Transverse colon (tissue), 4 donors: Measurements from ENCODE around the gene JAKMIP1.

Experiments used
- CTCF ChIP-seq, 5 experiments: fragments of 200-600 bp in 3 of 5; fragments of 450-650 bp in 2 of 5; sonication (generic) in 3 of 5; IDR thresholded peaks; 1 replicate in 2 of 5; 2 replicates in 3 of 5; pipeline ENCODE4 v1.5.1; 2016 to 2017; ENCODE audit warnings: antibody characterized with exemption in 5 of 5, inconsistent platforms in 3 of 5, mild to moderate bottlenecking in 2 of 5, moderate library complexity in 1 of 5
- EP300 ChIP-seq: sonication (generic); formaldehyde crosslinking; IDR thresholded peaks from one replicate; pipeline ENCODE4 v1.6.1; 2017; ENCODE audit warnings: antibody characterized with exemption, low read depth
- POLR2A ChIP-seq: fragments of 450-650 bp; IDR thresholded peaks from one replicate; pipeline ENCODE4 v1.6.1; 2016; ENCODE audit warnings: antibody characterized with exemption, mild to moderate bottlenecking, moderate library complexity
- POLR2AphosphoS5 ChIP-seq, 3 donors: sonication (generic); formaldehyde crosslinking; IDR thresholded peaks; one replicate each; pipeline ENCODE4 v1.6.1; 2016; ENCODE audit warnings: antibody characterized with exemption in 3 of 3

GRCh38 chr4:6162885-6163284 is 37.5 kb downstream of the JAKMIP1 start:
- no peak for TF ChIP-seq POLR2A
- no peak for TF ChIP-seq CTCF (IDR thresholded peaks at IDR 0.05)
- no peak for TF ChIP-seq POLR2AphosphoS5 (IDR thresholded peaks at IDR 0.05)
- no peak for TF ChIP-seq EP300
